Left lobe of liver (tissue), 2 donors: ENCODE results near the gene NSMCE1. TPM values are rescaled to one million over a fixed set of nuclear protein-coding genes. Genes with fewer than 3 reads are reported as not detected.
"Not testable (repeated sequence)": the region's sequence is repeated elsewhere in the genome, so short reads cannot be mapped to it uniquely, and the experiment has no call there.

ENCODE experiments used
- ATAC-seq: fragments of 200-7000 bp; cut with Tn5 transposase; one replicate; pipeline ENCODE4 v1.9.1; 2020; ENCODE audit warnings: mild to moderate bottlenecking, moderate library complexity
- DNase-seq: peaks from one replicate; pipeline ENCODE4 v3.0.0-alpha.2; 2020; ENCODE audit warnings: low spot score
- total RNA-seq: library from RNA; stranded (reverse); gene quantifications from one replicate; pipeline ENCODE4 v1.2.1, GENCODE V29; 2021
- donor health status: DM: no; HTN: no; CAD: no; lungs with moderate emphysema.
- donor health status: DM: no; HTN: yes; CAD: no.

Gene NSMCE1
- total RNA-seq, 1 donor from 2014 or later, result 27.9 TPM

DNA sequence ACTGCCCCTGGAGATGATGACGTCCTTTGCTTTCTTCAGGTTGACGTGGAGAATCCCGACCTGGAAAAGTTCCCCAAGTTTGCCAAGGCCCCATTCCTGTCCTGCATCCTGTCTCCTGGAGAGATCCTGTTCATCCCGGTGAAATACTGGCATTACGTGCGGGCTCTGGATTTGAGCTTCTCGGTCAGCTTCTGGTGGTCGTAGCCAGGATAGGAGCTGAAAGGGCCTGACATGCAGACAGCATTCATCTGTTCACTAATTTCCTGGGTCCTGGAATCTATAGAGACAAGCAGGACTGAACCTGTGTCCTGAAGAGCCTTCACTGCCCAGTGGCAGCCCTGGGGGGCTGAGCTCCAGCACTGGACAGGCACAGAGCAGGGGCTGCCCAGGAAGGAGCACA, 48.0 kb downstream of the NSMCE1 start:
- no peak for DNase-seq
- ATAC-seq, result no peak

DNA sequence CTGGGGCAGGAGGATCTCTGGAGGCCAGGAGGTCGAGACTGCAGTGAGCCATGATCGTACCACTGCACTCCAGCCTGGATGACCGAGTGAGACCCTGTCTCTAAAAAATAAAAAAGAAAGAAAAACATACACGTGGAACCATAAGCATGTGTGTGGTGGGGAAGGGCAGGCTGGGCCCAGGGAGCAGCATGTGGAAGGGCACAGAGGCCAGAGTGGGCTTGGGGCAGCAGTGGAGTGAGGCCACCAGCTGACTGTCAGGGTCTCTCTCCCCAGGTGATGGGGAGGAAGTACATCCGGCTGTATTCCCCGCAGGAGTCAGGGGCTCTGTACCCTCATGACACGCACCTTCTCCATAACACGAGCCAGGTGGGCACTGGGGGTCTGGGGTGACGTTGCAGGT, 48.5 kb downstream of the NSMCE1 start:
- no peak for ATAC-seq
- no peak for DNase-seq

DNA sequence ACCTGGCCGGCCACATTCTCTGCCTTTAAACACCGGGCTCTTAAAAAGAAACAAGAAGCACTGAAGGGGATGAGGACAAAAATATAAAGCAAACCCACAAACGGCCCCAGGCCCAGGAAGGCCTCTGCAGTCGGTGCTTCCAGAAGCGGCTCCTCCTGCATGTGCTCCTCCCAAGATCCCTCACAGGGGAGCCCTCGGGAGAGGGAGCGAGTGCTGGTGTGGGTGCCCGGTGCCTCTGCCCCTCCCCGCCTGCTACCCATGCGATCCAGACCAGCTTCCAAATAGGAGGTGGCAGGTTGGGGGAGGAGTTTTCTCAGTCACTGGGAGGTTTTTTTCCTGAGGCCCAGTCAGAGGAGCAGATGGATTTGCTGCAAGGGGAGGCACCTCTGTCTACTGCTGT, 49.4 kb downstream of the NSMCE1 start:
- DNase-seq (no peak), ATAC-seq (no peak)

DNA sequence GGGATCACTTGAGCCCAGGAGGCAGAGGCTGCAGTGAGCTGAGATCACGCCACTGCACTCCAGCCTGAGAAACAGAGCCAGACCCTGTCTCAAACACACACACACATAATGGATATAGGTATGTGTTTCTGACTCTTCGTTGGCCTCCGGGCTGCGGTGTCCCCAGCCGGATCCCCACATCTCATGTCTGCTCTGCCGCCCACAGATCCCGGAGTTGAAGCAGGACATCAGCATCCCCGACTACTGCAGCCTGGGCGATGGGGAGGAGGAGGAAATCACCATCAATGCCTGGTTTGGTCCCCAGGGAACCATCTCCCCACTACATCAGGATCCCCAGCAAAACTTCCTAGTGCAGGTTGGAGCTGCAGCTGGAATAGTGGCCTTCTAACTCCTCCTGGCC, 49.8 kb downstream of the NSMCE1 start:
- DNase-seq (no peak), ATAC-seq (no peak)

DNA sequence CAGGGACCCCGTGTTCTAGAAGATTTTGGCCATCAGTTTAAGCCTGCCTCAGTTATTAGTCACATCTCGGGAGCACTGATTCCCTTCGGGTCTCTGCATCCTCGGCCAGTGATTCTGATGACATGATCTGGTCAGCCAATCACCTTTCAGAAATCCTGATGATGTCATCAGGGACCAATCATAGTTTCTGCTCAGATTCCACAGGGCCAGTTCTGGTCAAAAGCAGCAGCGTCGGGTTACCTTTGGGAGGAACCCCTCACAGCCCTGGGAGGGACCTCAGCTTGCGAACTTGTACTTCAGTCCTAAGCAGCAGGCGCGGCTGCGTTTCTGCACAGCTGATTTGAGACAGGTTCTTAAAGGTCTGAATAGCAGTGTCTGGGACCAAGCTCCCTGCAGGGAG, 51.3 kb downstream of the NSMCE1 start:
- DNase-seq (no peak), ATAC-seq (peak; percentile 35)

DNA sequence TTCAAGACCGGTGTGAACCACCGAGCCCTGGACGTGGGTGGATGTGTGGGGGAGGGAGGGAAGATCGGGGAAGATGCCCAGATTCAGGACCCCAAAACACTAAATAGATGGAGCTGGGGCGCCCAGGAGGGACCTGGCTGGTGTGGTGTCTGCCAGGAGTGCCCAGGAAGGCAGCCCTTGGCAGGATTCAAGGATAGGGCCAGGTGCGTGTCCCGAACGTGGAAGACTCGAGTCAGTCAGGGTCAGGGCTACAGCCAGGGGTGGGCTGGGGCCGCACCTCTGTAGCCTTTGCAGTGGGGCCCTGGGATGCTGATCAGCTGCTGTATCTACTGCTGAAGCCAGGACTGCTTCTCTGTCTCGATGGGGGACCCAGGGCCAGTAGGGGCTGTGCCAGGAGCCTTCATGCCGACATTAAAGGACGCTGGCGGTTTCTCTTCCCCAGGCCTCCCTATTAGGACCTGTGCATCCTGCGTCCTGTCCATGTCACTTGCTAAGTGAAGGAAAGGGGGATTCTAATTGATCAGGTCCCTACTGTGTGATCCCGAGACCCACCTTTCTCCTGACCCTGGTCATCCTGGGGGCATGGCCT, 52.2 kb downstream of the NSMCE1 start:
- no peak for DNase-seq
- peak; percentile 7 for ATAC-seq

DNA sequence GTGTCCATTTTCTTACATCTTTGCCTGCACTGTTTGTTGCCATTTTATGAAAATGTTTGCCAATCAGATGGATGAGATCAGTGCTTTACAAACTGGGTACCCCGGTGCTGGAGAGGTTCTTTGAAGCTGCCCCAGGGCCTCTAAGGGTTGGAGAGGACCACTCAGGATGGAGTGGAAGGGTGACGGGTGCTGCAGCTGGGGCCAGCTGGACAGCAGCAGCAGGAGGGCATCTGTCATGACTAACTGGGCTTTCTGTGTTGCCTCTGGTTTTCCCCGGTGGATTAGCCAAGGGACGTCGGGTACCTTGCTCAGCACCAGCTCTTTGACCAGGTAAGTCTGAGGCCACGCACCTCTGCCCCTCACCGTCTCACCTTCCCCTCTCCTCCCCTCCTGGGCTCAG, 52.9 kb downstream of the NSMCE1 start:
- DNase-seq (no peak), ATAC-seq (peak; percentile 6)

DNA sequence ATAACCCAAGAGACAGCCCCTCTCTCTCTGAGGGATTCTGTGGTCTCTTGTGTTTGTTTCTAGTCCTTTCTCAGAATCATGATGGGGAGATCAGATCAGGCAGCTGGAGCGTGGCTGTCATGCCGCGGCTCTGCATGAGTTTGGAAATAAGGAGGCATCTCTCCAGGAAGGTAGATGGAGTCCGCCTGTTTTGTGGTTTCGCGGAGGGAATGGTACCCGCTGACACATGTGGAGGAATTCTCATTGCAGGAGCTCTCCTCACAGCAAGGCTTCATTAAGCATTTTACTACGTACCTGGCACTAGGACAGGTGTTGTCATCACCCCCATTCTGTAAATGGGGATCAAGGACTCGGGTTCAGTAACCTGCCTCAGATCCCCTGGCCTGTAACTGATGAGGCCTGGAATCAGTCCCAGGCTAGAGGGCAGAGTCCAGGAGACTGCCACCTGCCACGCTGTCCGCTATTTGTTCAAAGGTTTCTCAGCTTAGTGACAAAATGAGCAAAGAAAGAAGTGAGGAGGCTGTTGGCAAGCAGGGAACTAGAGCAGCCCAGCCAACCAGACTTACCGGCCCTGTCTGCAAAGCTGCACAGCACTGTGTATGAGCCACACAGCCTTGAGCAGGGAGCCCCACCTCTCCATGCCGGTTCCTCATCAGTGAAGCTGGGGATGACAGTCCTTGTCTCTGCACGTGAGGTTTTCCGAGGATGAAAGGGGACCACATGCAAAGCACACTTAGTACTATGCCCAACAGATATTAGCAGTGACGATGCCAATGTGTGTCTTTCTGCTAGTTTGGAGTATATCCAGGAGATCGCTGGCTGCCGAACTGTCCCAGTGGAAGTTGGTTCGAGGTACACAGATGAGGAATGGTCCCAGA, 54.2 kb downstream of the NSMCE1 start:
- peak; percentile 95 for DNase-seq

DNA sequence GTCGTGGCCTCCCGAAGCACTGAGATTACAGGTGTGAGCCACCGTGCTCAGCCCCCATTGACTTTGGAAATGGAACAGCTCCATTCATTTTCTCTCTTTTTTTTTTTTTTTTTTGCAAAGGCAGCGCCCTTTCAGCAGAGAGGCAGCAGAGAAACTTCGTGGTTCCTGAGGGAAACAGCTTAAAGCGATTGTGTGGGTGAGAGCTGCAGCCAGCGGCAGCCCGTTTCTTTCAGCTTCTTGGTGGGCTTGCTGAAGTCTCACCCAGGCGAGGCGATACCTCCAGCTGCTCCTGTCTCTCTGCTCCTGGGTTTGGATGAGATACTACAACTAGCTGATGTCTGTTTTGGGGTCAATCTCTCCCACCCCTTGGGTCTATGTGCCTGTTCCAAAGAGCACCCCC, 57.5 kb downstream of the NSMCE1 start:
- DNase-seq (no peak), ATAC-seq (no peak)

More for the DNA sequence above, 54.2 kb downstream of the NSMCE1 start:
- ATAC-seq, result peak; percentile 68

DNA sequence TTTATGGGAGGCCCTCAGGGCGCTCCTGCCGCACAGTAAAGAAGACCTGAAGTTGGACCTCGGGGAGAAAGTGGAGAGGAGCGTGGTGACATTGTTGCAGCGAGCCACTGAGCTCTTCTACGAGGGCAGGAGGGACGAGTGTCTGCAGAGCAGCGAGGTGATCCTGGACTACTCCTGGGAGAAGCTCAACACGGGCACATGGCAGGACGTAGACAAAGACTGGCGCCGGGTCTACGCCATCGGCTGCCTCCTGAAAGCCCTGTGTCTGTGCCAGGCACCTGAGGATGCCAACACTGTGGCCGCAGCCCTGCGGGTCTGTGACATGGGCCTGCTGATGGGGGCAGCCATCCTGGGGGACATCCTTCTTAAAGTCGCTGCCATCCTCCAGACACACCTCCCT, 58.4 kb downstream of the NSMCE1 start:
- ATAC-seq (no peak), DNase-seq (no peak)

DNA sequence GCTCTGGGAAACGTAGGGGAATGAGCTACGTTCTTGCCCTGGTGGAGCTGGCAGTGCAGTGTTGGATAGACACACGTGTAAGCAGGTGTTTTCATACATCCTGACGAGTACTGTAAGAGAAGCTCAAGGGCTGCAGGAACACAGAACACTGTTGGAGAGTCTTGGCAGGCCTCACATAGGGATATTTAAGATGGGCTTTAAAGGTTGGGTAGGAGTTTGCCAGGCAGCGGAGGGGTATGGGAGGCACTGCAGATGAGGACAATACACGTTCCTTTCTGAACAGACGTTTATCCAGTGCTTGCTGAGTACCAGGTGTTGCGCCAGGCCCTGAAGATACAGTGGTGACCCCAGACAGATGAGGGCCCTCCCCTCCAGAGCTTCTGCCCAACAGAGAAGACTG, 59.0 kb downstream of the NSMCE1 start:
- ATAC-seq (no peak), DNase-seq (no peak)

DNA sequence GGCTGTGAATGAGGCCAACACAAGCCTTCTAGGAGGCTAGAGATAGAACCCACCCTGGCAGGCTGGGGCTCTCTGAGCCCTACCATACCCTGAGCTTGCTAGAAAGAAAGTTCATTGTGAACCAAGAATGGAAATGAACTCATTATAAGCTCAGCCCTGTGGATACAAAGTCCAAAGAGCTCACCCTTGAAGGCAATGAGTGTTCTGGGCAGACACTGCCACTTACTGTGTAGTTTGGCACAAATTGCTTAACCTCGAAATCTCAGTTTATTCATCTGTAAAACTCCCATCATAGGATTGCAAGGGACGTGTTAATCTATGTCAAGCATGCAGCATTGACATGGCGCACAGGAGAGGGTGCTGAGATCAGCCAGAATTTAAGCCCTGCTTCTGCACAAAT, 59.8 kb downstream of the NSMCE1 start:
- peak; percentile 67 for ATAC-seq

DNA sequence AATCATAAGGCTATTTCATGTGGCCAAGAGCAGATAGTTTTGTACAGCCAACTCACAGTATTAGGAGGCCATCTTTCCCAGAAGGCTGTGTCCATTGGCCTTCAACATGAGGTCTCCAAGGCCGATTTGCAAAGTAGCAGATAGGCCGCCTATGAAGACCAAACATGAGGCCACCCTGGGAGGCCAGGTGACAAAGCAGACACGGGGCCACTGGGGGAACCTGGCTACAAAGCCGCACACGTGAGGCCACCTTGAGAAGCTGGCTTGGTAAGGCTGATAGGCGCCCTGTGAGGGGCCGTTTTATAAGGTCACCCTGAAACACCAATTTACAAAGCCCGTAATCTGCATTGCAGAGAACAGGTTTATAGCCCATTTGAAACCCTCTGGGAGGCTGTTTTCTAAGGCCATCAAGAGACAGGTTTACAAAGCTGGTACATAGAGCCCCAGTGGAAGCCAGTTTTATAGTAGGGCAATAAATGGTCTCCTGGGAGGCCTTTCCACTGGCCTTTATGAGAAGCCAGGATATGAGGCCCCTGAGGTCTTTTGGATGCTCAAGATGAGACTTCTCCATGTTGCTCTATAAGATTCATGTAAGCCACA, 60.4 kb downstream of the NSMCE1 start:
- ATAC-seq (no peak), DNase-seq (no peak)

More for the DNA sequence above, 59.8 kb downstream of the NSMCE1 start:
- DNase-seq, result peak; percentile 72

DNA sequence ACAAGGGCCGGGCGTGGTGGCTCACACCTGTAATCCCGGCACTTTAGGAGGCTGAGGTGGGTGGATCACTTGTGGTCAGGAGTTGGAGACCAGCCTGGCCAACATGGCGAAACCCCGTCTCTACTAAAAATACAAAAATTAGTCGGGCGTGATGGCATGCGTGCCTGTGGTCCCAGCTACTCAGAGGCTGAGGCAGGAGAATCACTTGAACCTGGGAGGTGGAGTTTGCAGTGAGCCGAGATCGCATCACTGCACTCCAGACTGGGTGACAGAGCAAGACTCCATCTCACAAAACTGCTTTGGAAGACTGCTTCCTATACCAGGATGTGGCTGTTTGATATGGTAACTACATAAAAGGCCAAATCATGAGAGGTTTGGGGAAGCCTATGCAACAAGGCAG, 61.5 kb downstream of the NSMCE1 start:
- not testable (repeated sequence) for ATAC-seq, DNase-seq

DNA sequence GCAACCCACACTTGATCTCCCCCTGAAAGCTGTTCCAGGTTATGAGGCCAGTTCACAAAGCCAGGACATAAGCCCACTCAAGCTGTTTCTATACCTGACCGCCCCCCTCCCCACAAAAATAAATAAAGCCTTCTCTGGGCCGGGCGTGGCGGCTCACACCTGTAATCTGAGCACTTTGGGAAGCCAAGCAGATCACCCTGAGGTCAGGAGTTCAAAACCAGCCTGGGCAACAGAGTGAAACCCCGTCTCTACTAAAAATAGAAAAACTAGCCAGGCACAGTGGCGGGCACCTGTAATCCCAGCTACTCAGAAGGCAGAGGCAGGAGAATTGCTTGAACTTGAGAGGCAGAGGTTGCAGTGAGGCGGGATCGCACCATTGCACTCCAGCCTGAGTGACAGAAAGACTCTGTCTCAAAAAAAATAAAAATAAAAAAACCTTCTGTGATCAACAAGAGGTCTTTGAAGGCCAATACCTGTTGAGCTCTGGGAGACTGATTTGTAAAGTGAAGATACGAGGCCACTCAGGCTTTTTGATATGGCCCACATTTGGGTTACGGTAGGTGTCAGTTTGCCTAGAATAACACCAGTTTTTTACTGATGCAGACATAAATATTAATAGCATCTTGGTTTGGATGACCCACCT, 63.0 kb downstream of the NSMCE1 start:
- DNase-seq, result no peak

DNA sequence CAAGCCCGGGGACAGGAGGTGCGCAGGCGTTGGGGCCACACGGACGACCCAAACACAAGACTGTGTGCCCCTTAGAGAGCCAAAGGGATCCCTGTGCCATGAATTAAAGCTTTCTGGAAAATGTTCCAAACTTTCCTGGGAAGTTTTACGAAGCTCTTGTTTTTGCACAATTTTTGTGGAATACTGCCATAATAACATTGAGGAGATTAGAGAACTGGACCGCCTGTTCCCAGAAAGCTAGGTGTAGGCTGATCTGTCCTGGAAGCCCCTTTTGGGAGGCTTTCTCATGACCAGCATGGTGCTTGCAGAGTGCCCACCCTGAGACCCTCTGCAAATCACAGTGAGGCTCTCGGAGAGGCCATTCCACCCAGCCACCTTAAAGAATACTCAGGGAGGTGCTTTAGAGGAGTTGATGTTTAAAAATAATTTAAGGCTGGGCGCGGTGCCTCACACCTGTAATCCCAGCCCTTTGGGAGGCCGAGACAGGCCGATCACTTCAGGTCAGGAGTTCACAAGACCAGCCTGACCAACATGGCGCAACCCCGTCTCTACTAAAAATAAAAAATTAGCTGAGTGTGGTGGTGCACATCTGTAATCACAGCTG, 64.2 kb downstream of the NSMCE1 start:
- peak; percentile 31 for ATAC-seq
- peak; percentile 59 for DNase-seq

More for the DNA sequence above, 63.0 kb downstream of the NSMCE1 start:
- no peak for ATAC-seq

DNA sequence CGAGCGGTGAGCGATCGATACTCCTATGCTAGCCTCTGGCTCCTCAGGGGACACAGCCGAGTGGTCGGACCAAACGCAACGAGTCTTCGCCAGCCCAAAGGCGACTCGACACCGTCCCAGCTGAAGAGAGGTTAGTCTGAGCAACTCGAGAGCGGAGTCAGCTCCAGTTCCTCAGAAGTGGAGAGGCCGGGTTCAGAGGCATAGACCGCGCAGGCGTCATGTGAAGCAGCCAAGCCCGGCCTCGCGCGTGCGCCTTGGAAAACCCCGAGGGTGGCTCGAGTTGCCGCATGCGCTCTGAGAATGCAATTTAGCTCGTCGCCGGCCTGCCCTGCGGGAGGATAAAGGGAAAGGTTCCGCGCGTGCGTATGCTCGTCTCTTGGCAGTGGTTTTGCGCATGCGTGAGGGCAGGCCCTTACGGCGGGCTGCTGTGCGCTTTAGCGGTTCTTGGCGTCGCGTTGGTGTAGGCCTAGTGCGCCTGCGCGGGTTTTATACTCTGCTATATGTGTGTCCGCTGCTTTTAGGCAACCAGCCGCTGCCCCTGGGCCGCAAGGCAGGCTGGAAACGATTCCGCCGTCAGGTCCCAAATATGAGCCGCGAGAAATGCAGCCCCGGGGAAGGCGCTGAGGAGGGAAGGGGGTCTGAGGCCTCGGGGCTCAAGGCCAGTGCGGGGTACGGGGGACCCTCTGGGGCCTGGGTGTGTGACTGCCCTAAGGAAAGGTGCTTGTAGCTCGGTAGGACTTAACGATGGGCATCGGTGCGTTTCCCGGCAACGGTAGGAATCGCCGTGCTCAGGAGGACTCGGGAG, 64.9 kb downstream of the NSMCE1 start, which contains the start of gene KDM8:
KDM8 (plus strand) TSS at position 20 of the 805 bp plus-strand sequence. CDS start 6,598 bp downstream, outside the sequence.
- ATAC-seq, result peak; percentile 85
- peak; percentile 100 for DNase-seq

DNA sequence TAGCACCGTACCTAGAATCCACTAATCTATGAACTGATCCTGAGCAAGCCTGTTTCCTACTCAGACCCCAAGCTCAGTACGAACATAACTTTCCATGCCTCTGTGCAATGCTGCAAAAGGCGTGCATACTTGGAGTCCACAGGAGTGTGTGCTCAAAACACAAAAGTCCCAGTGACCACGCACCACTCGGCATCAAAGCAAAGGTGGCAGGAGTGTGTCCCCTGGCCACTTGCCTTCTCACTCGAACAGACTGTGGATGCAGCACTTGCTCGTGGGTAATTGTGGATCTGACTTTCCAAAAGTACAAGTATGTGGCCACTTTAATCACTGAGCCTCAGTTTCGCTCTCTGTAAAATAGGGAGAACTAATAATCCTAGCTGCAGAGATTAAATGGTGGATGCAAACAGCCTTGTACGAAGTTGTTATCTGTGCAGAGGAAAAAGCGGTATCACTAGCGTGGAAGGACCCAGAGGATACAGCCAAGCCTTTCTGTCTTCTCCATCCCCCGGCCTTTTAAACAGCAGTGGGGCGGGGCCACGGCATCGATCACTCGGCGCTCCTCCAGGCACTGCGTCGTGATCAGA, 65.6 kb downstream of the NSMCE1 start:
- DNase-seq (no peak), ATAC-seq (peak; percentile 84)

DNA sequence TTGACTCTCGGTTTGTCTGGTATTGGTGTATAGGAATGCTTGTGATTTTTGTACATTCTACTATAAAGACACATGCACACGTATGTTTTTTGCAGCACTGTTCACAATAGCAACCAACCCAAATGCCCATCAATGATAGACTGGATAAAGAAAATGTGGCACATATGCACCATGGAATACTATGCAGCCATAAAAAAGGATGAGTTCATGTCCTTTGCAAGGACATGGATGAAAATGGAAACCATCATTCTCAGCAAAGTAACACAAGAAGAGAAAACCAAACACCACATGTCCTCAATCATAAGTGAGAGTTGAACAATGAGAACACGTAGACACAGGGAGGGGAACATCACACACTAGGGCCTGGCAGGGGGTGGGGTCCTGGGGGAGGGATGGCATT, 67.7 kb downstream of the NSMCE1 start:
- ATAC-seq, DNase-seq: not testable (repeated sequence)

DNA sequence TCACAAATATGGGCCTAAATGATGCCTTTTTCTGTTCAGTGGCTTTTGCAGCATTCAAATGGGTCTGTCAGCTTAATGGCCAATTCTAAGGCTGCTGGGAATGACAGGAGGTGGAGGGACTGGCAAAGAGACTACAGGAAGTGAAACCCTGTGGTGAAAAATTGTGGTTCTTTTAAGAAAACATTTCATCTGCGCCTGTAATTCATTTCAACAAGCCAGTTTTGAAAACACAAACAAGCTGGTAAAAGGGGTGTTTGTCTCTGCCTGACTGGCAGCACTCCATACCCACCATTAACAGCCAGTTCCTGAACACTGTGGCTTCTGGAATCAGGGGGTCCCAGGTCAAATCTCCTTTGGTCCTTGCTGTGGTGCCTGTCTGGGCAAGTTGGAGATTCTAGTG, 68.8 kb downstream of the NSMCE1 start:
- ATAC-seq, result no peak
- no peak for DNase-seq
